ENCODE data around the gene C13orf42. TPM values are rescaled to one million over a fixed set of nuclear protein-coding genes. Genes with fewer than 3 reads are reported as not detected.

Gene C13orf42
- total and polyA plus RNA-seq, 2 experiments from 2014 or later: 9.4 to 96.5 TPM

- Mint-ChIP-seq H3K9me3 (no peaks in the 10 kb centered on the region), H3K27ac (no peak overlapping the region), H3K4me3 (no peak overlapping the region), H3K36me3 (ENCODE audit: low read depth) (no peaks in the 10 kb centered on the region), H3K4me1 (peaks cover 4% of the 10 kb centered on the region; the same call in 1 of the 3 replicates), H3K27me3 (ENCODE audit: insufficient read depth, low read depth, poor library complexity) (peaks cover 2% of the 10 kb centered on the region)
- no peak for ATAC-seq
- Histone ChIP-seq H3K36me3 (ENCODE audit: insufficient read depth) (no peaks in the 10 kb centered on the region), H3K4me2 (no peak overlapping the region), H3K79me2 (replicated peaks; ENCODE audit: insufficient read depth) (no peaks in the 10 kb centered on the region), H3K4me3 (no peak overlapping the region), H3K27ac (ENCODE audit: low read depth) (no peak overlapping the region), H3F3A (replicated peaks; ENCODE audit: low read depth) (no peaks in the 10 kb centered on the region), H3K9me2 (ENCODE audit: insufficient read depth) (peaks cover 6% of the 10 kb centered on the region), H3K4me1 (ENCODE audit: insufficient read depth) (peaks cover 6% of the 10 kb centered on the region; the same call in 1 of the 2 replicates), H3K27me3 (ENCODE audit: insufficient read depth) (no peaks in the 10 kb centered on the region), H4K20me1 (replicated peaks; ENCODE audit: insufficient read depth) (no peaks in the 10 kb centered on the region), H2AFZ (no peak overlapping the region)
- TF ChIP-seq POLR2AphosphoS5 (IDR thresholded peaks at IDR 0.05; ENCODE audit: low read depth): no peak
- TF ChIP-seq EZH2 (IDR thresholded peaks at IDR 0.05; ENCODE audit: low read depth, unreplicated experiment): no peak
- TF ChIP-seq EZH2phosphoT487 (IDR thresholded peaks at IDR 0.05; ENCODE audit: unreplicated experiment): no peak
- TF ChIP-seq REST (IDR thresholded peaks at IDR 0.05; ENCODE audit: unreplicated experiment): no peak
- TF ChIP-seq ZNF331 (CRISPR knock-in tag; IDR thresholded peaks at IDR 0.05; ENCODE audit: low read depth): no peak
- TF ChIP-seq ZNF462 (CRISPR knock-in tag; IDR thresholded peaks at IDR 0.05): no peak
- TF ChIP-seq NANOG (IDR thresholded peaks at IDR 0.05; ENCODE audit: borderline replicate concordance): no peak
- TF ChIP-seq JUNB (IDR thresholded peaks at IDR 0.05; ENCODE audit: unreplicated experiment): no peak
- no peak for TF ChIP-seq ETS1 (IDR thresholded peaks at IDR 0.05)
- TF ChIP-seq CREB1 (CRISPR knock-in tag; IDR thresholded peaks at IDR 0.05; ENCODE audit: low read depth): no peak
- no peak for TF ChIP-seq STAT1 (IDR thresholded peaks at IDR 0.05; ENCODE audit: unreplicated experiment)
- TF ChIP-seq ZNF114 (CRISPR knock-in tag; IDR thresholded peaks at IDR 0.05): no peak
- no peak for TF ChIP-seq CTCF (conservative IDR thresholded peaks at IDR 0.05; ENCODE audit: low read depth in 2 of 2)
- no peak for DNase-seq (ENCODE audit: low spot score)
Observed at GRCh38 chr13:51035469-51035868, 75.6 kb downstream of the C13orf42 start.

All from GM23338 (cell line).